H1 (cell line): Measurements from ENCODE around the gene USH2A. TPM values are rescaled to one million over a fixed set of nuclear protein-coding genes. Genes with fewer than 3 reads are reported as not detected.

ENCODE experiments used
- CTCF ChIA-PET: fragments of 300-600 bp; sonication (Branson Sonifier 250); formaldehyde crosslinking; loops from one replicate; lab custom pipeline; 2021; ENCODE audit not compliant: partially characterized antibody; lab: Charles Lee
- POLR2A ChIA-PET: fragments of 300-600 bp; sonication (Branson Sonifier 250); formaldehyde crosslinking; loops from one replicate; lab custom pipeline; 2021; ENCODE audit warnings: inconsistent platforms; ENCODE audit not compliant: partially characterized antibody; lab: Charles Lee
- DNase-seq, 2 experiments: peaks; one replicate each; pipeline versions ENCODE4 v3.0.0 to v3.0.0-alpha.2; 2010 to 2022; ENCODE audit warnings: low spot score in 2 of 2, low read depth in 1 of 2, mixed read lengths in 1 of 2
- FAIRE-seq: peaks from 2 replicates; lab custom pipeline; 2011; peaks lifted over from hg19 to GRCh38; lab: Jason Lieb, UNC
- H2AFZ ChIP-seq: 2 replicates; pipeline ENCODE4 v1.8.1; 2012; ENCODE audit warnings: low read length, inconsistent platforms
- H2AK5ac ChIP-seq: 2 replicates; pipeline ENCODE4 v1.6.1; 2013; ENCODE audit warnings: low read depth, low read length
- H2BK120ac ChIP-seq: replicated peaks from 2 replicates; pipeline ENCODE3; 2013; ENCODE audit warnings: low read depth, low read length, inconsistent platforms
- H2BK12ac ChIP-seq: 2 replicates; pipeline ENCODE4 v1.6.1; 2013; ENCODE audit warnings: low read depth, low read length
- H2BK15ac ChIP-seq: 2 replicates; pipeline ENCODE4 v1.6.1; 2013; ENCODE audit warnings: low read length
- H2BK20ac ChIP-seq: 2 replicates; pipeline ENCODE4 v1.6.1; 2013; ENCODE audit warnings: low read length
- H2BK5ac ChIP-seq: 2 replicates; pipeline ENCODE4 v1.6.1; 2013; ENCODE audit warnings: low read depth, low read length
- H3K14ac ChIP-seq: 2 replicates; pipeline ENCODE4 v1.6.1; 2013; ENCODE audit warnings: inconsistent platforms; ENCODE audit not compliant: insufficient read length
- H3K18ac ChIP-seq: 2 replicates; pipeline ENCODE4 v1.6.1; 2013; ENCODE audit warnings: low read length; ENCODE audit errors: extremely low read depth
- H3K23ac ChIP-seq: 2 replicates; pipeline ENCODE4 v1.6.1; 2013; ENCODE audit warnings: inconsistent platforms; ENCODE audit not compliant: insufficient read length
- H3K23me2 ChIP-seq: 2 replicates; pipeline ENCODE4 v1.6.1; 2013; ENCODE audit warnings: low read depth, low read length
- H3K27ac ChIP-seq: 2 replicates; pipeline ENCODE4 v1.6.1; 2011; ENCODE audit warnings: low read depth, low read length, inconsistent platforms
- H3K27me3 ChIP-seq, 4 experiments: replicated peaks in 1 of 4; 1 replicate in 1 of 4; 2 replicates in 3 of 4; pipeline versions ENCODE4 v1.6.1 to v1.8.1; 2011 to 2013; ENCODE audit warnings: low read length in 3 of 4, mild to moderate bottlenecking in 3 of 4, inconsistent platforms in 2 of 4, mixed read lengths in 2 of 4, moderate library complexity in 1 of 4; ENCODE audit not compliant: control insufficient read depth in 3 of 4, insufficient read depth in 3 of 4; ENCODE audit errors: extremely low read depth in 1 of 4
- H3K36me3 ChIP-seq, 4 experiments: 2 replicates each; pipeline versions ENCODE4 v1.6.1 to v1.8.1; 2011 to 2013; ENCODE audit warnings: mild to moderate bottlenecking in 4 of 4, low read length in 3 of 4, moderate library complexity in 2 of 4, control low read depth in 1 of 4, inconsistent platforms in 1 of 4; ENCODE audit not compliant: insufficient read depth in 4 of 4, control insufficient read depth in 2 of 4
- H3K4ac ChIP-seq: replicated peaks from 2 replicates; pipeline ENCODE3; 2013; ENCODE audit warnings: low read length, low read depth, mixed read lengths, inconsistent platforms; ENCODE audit not compliant: insufficient read length
- H3K4me1 ChIP-seq, 4 experiments: replicated peaks in 1 of 4; 1 replicate in 1 of 4; 2 replicates in 3 of 4; pipeline versions ENCODE4 v1.6.1 to v1.8.1; 2011 to 2013; ENCODE audit warnings: low read length in 3 of 4, inconsistent platforms in 2 of 4, mixed read lengths in 1 of 4; ENCODE audit not compliant: insufficient read depth in 4 of 4, control insufficient read depth in 3 of 4
- H3K4me2 ChIP-seq, 2 experiments: 2 replicates each; pipeline versions ENCODE4 v1.6.1 to v1.8.1; 2011 to 2013; ENCODE audit warnings: low read depth in 2 of 2, low read length in 2 of 2, control low read depth in 1 of 2, inconsistent platforms in 1 of 2, mild to moderate bottlenecking in 1 of 2; ENCODE audit not compliant: insufficient read depth in 1 of 2
- H3K4me3 ChIP-seq, 4 experiments: fragments of 200-600, 300-600 bp in 1 of 4; sonication (generic), shearing (Covaris generic), sonication (Bioruptor Twin) in 1 of 4; 2 replicates each; pipeline versions ENCODE4 v1.5.1 to v1.8.1; 2011 to 2016; ENCODE audit warnings: low read length in 4 of 4, low read depth in 3 of 4, control low read depth in 2 of 4, inconsistent platforms in 2 of 4, mild to moderate bottlenecking in 2 of 4, mixed read lengths in 1 of 4, moderate library complexity in 1 of 4; ENCODE audit not compliant: insufficient read depth in 2 of 4; ENCODE audit errors: extremely low read depth in 1 of 4
- H3K56ac ChIP-seq: replicated peaks from 2 replicates; pipeline ENCODE3; 2013; ENCODE audit warnings: low read depth, mild to moderate bottlenecking, mixed read lengths, low read length, inconsistent platforms; ENCODE audit not compliant: insufficient read length
- H3K79me1 ChIP-seq: 2 replicates; pipeline ENCODE4 v1.6.1; 2013; ENCODE audit warnings: low read depth, low read length, control low read depth
- H3K79me2 ChIP-seq, 2 experiments: 2 replicates each; pipeline versions ENCODE4 v1.6.1 to v1.8.1; 2012 to 2013; ENCODE audit warnings: low read length in 2 of 2, mild to moderate bottlenecking in 2 of 2, inconsistent platforms in 1 of 2; ENCODE audit not compliant: insufficient read depth in 2 of 2, control insufficient read depth in 1 of 2
- H3K9ac ChIP-seq, 4 experiments: replicated peaks in 1 of 4; 1 replicate in 1 of 4; 2 replicates in 3 of 4; pipeline versions ENCODE4 v1.6.1 to v1.8.1; 2011 to 2013; ENCODE audit warnings: low read depth in 3 of 4, low read length in 3 of 4, control low read depth in 2 of 4, mild to moderate bottlenecking in 2 of 4, moderate library complexity in 2 of 4, inconsistent platforms in 1 of 4; ENCODE audit errors: extremely low read depth in 1 of 4
- H3K9me3 ChIP-seq, 2 experiments: 2 replicates each; pipeline versions ENCODE4 v1.6.1 to v1.8.1; 2012 to 2013; ENCODE audit warnings: mild to moderate bottlenecking in 2 of 2, moderate library complexity in 2 of 2, control low read depth in 1 of 2, inconsistent platforms in 1 of 2, low read depth in 1 of 2, low read length in 1 of 2, mixed read lengths in 1 of 2; ENCODE audit not compliant: insufficient read depth in 2 of 2
- H4K20me1 ChIP-seq, 2 experiments: replicated peaks in 1 of 2; 2 replicates each; pipeline versions ENCODE3 to v1.8.1; 2011 to 2013; ENCODE audit warnings: inconsistent platforms in 2 of 2, low read length in 2 of 2, mild to moderate bottlenecking in 1 of 2; ENCODE audit not compliant: insufficient read depth in 2 of 2, control insufficient read depth in 1 of 2
- H4K5ac ChIP-seq: 2 replicates; pipeline ENCODE4 v1.6.1; 2013; ENCODE audit warnings: low read length, low read depth, mixed read lengths, inconsistent platforms; ENCODE audit not compliant: insufficient read length
- H4K8ac ChIP-seq: 2 replicates; pipeline ENCODE4 v1.8.0; 2013; ENCODE audit warnings: mild to moderate bottlenecking, moderate library complexity, low read length, inconsistent platforms; ENCODE audit not compliant: insufficient read depth; ENCODE audit errors: extremely low read depth
- H4K91ac ChIP-seq: replicated peaks from 2 replicates; pipeline ENCODE3; 2013; ENCODE audit warnings: low read length, mixed read lengths, inconsistent platforms; ENCODE audit not compliant: insufficient read length
- POLR2A ChIP-seq, 2 experiments: IDR thresholded peaks; 1 replicate in 1 of 2; 2 replicates in 1 of 2; pipeline ENCODE4 v1.6.1; 2011; ENCODE audit warnings: low read depth in 2 of 2, low read length in 2 of 2, mild to moderate bottlenecking in 2 of 2; ENCODE audit errors: control extremely low read depth in 1 of 2
- SP1 ChIP-seq: IDR thresholded peaks from 2 replicates; pipeline ENCODE4 v1.6.1; 2011; ENCODE audit warnings: low read depth, low read length
- TEAD4 ChIP-seq: IDR thresholded peaks from 2 replicates; pipeline ENCODE4 v1.6.1; 2012; ENCODE audit warnings: low read depth, low read length, inconsistent platforms, mixed read lengths
- WGBS, 2 experiments: shearing (Covaris generic) in 1 of 2; methylation state at CpG; one replicate each; pipeline versions ENCODE4 v1.1.6 to v1.1.7; 2013 to 2015; ENCODE audit warnings: low lambda C conversion rate in 2 of 2, mixed read lengths in 2 of 2, inconsistent platforms in 1 of 2, low coverage in 1 of 2, missing lambda C conversion rate in 1 of 2; ENCODE audit not compliant: insufficient replicate concordance in 2 of 2, insufficient coverage in 1 of 2, insufficient read length in 1 of 2; ENCODE audit errors: extremely low coverage in 1 of 2, missing lambda C conversion rate in 1 of 2; 5-methylcytosine and 5-hydroxymethylcytosine counted together
- polyA plus RNA-seq, 7 experiments: library from polyadenylated mRNA; depleted of rRNA in 3 of 7; stranded (reverse) in 5 of 7; unstranded in 2 of 7; fragments of >200 nt in 5 of 7; fragments of 200-250 nt in 2 of 7; gene quantifications; 1 replicate in 5 of 7; 2 replicates in 1 of 7; 4 replicates in 1 of 7; pipeline versions ENCODE4 v1.2.1 to v1.2.3, GENCODE V29; 2011 to 2013; ENCODE audit warnings: missing spikeins in 2 of 7, mixed read lengths in 2 of 7
- total RNA-seq: library from RNA; stranded (reverse); fragmentation: NEBNext Ultra II Directional; extraction: Animal tissue kit (Norgen Biotek cat#: 25700); gene quantifications from 2 replicates; pipeline ENCODE4 v1.2.1, GENCODE V29; 2021

USH2A gene
- total and polyA plus RNA-seq, 2 of the 8 experiments (the other 6 are each of a cell fraction or from before 2014, with no cell fraction given) = 0.02 to 0.17 TPM

- Histone ChIP-seq H3K36me3 (no peaks in the 10 kb centered on the region), H3K4me1 (no peaks in the 10 kb centered on the region), H3K79me2 (no peaks in the 10 kb centered on the region), H2BK120ac (no peak overlapping the region), H4K5ac (no peak overlapping the region), H2AFZ (no peak overlapping the region), H3K9me3 (no peaks in the 10 kb centered on the region), H3K9ac (no peak overlapping the region), H4K8ac (no peak overlapping the region), H2BK5ac (no peak overlapping the region), H3K27ac (no peak overlapping the region), H3K79me1 (no peaks in the 10 kb centered on the region), H3K4me2 (no peak overlapping the region), H2AK5ac (no peak overlapping the region), H4K91ac (no peak overlapping the region), H3K23me2 (no peaks in the 10 kb centered on the region), H3K23ac (no peak overlapping the region), H2BK12ac (no peak overlapping the region), H3K14ac (no peak overlapping the region), H2BK20ac (no peak overlapping the region), H3K56ac (no peak overlapping the region), H3K27me3 (no peaks in the 10 kb centered on the region), H3K4me3 (no peak overlapping the region), H2BK15ac (no peak overlapping the region), H3K4ac (no peak overlapping the region), H4K20me1 (no peaks in the 10 kb centered on the region), H3K18ac (no peak overlapping the region)
- CTCF ChIA-PET = no interaction called here
- TF ChIP-seq TEAD4 = no peak
- no peak for TF ChIP-seq SP1
- no peak for TF ChIP-seq POLR2A (IDR thresholded peaks at IDR 0.05; ENCODE audit: control extremely low read depth in 1 of 2, low read depth in 2 of 2, low read length in 2 of 2)
- FAIRE-seq (no peak), DNase-seq (no peak)
- WGBS, 2 experiments = 77% methylated on average over 1 of the region's 1 CpG; no CpG with 5 or more reads in 1 of the 2 experiments
- POLR2A ChIA-PET = no interaction called here
Observed at GRCh38 chr1:216350186-216350585, 73.1 kb downstream of the USH2A start.
